K562 treated with DMSO at 1 percent for 12 hours (cell line): Measurements from ENCODE around the gene ZNF687. TPM values are rescaled to one million over a fixed set of nuclear protein-coding genes. Genes with fewer than 3 reads are reported as not detected.

Experiments
- total RNA-seq: library from RNA; unstranded; fragments of 300-600 nt; gene quantifications from 2 replicates; pipeline ENCODE4 v1.2.3, GENCODE V29; 2022; ENCODE audit not compliant: insufficient read depth

ZNF687 gene, protein sequence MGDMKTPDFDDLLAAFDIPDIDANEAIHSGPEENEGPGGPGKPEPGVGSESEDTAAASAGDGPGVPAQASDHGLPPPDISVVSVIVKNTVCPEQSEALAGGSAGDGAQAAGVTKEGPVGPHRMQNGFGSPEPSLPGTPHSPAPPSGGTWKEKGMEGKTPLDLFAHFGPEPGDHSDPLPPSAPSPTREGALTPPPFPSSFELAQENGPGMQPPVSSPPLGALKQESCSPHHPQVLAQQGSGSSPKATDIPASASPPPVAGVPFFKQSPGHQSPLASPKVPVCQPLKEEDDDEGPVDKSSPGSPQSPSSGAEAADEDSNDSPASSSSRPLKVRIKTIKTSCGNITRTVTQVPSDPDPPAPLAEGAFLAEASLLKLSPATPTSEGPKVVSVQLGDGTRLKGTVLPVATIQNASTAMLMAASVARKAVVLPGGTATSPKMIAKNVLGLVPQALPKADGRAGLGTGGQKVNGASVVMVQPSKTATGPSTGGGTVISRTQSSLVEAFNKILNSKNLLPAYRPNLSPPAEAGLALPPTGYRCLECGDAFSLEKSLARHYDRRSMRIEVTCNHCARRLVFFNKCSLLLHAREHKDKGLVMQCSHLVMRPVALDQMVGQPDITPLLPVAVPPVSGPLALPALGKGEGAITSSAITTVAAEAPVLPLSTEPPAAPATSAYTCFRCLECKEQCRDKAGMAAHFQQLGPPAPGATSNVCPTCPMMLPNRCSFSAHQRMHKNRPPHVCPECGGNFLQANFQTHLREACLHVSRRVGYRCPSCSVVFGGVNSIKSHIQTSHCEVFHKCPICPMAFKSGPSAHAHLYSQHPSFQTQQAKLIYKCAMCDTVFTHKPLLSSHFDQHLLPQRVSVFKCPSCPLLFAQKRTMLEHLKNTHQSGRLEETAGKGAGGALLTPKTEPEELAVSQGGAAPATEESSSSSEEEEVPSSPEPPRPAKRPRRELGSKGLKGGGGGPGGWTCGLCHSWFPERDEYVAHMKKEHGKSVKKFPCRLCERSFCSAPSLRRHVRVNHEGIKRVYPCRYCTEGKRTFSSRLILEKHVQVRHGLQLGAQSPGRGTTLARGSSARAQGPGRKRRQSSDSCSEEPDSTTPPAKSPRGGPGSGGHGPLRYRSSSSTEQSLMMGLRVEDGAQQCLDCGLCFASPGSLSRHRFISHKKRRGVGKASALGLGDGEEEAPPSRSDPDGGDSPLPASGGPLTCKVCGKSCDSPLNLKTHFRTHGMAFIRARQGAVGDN
- total RNA-seq = 19.6 and 35.6 TPM in 2 replicates

DNA sequence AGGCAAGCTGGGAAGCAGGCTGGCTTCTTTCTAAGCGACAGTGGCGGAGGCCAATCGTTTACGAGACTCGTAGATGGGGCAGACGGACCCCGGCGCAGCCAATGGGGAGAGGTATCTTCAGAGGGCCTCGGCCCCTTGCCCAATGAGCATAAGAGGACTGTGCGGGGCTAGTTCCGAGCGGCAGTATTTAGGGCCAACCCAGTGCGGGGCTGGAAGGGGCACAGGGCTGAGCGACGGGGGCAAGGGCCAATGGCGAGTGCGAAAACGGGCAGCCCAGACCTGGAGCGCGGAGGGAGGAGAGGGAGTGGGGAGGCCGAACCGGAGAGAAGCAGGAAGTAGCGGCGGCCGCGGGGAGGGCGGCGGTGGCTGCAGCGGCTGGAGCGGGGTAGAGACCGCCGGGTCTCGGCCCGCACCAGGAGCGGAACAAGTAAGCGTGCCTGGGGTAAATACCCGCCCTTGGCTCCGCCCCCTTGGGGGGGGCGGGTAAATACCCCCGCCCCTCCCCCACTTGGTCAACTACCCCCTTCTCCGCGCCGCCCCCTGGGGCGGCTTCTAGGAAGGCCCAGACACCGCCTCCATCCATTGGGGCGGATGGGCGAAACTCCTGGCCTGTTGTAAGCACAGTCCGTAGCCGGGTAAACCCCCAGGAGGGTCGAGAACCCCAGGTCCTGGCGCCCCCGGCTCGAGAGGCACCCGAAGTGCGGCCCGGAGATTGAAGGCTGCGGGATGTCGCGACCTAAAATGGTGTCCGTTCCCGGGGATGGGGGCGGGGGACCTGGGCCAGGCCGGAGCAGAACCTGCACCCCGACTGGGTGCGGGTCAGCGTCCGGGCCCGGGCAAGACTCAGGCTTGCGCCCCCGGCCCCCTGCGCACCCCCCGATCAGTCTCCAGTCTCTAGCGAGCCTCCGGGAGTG lies at the start of gene ZNF687:
Gene ZNF687, plus strand, starts transcription at position 331 of the 914 bp plus-strand sequence. CDS start 3,993 bp downstream, outside the sequence.

DNA sequence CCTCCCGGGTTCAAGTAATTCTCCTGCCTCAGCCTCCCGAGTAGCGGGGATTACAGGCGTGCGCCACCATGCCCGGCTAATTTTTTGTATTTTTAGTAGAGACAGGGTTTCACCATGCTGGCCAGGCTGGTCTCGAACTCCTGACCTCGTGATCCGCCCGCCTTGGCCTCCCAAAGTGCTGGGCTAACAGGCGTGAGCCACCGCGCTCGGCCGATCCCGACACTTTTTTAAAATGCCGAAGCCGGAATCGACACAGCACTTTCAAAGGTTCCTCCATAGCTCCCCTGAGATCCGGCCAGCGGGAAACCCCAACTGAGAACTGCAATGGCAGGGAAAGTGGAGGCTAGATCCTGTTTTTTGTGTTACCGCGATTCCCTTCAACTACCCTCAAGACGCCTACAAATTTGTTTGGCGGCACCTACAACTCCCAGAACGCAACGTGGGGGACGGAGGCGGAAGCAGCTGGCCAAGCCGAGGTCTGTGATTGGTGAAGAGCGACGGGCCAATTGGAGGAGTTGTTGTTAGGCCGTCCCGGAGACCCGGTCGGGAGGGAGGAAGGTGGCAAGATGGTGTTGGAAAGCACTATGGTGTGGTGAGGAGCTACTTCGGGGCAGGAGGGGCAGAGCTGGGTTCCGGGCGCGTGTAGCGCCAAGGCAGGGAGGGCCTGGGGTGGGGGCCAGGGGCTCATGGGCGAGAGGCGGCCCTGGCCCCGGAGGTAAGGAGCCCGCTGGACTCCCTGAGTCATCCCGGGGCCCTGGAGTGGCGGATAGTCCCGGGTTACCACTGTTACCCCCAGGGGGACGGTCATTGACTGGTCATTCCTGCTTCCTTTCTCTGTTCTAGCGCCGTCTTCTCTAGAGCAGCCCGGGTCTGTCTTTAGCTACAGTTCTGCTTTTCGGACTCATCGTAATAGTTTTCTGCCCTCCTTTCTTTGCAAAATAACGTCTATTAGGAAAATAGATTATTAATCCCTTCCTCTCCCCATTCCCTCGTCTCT lies 27.6 kb upstream of the ZNF687 start, which contains the start of gene PSMD4:
Gene PSMD4, plus strand, starts transcription at position 518 of the 997 bp plus-strand sequence. Its CDS starts 49 bp downstream, at position 567.

DNA sequence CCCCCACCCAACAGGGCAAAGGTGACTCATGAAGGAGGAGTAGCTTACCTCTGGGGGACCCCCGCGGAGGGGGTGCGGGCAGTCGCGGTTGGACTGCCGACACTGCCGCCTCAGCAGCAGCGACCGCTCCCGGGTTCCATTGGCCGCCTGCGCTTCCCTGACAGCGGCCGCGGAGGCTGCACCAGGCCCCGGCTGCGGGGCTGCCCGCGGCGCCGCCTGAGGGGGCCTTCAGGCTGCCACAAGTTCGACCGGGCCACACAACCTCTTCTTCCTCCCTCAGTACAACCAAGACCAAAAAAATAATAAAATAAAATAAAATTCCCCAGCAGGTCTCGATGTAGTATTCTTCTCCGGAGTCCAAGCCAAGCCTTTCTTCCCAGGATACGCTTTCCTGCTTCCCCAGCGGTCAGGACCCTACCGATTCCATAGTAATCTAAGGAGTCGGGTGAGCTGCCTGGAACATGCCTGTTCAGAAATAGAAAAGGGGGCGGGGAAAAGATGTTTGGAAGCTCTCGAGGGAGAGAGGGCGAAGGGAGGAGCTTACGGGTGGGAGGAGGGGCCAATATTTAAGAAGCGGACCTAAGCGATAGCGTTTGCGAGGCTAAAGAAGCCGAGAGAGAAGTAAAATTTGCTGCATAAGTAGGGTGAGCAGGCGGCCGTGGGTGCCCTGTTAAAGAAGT lies 45.3 kb downstream of the ZNF687 start, which contains the start of gene PI4KB:
Gene PI4KB, minus strand, starts transcription at position 194 of the 680 bp plus-strand sequence. CDS start 10,935 bp downstream, outside the sequence.

Other genes with a start within 250 kb of the ZNF687 start
- 1.4 and 3.2 TPM in 2 replicates for gene BNIPL, start 245.7 kb upstream of the ZNF687 start, total RNA-seq
- 2.7 and 4.8 TPM in 2 replicates for gene C1orf56, start 234.5 kb upstream of the ZNF687 start, total RNA-seq
- gene CDC42SE1, start 222.7 kb upstream of the ZNF687 start, total RNA-seq = 30.9 and 78.5 TPM in 2 replicates
- 5.1 and 9.4 TPM in 2 replicates for gene MLLT11, start 221.9 kb upstream of the ZNF687 start, total RNA-seq
- 0.97 and 7.5 TPM in 2 replicates for gene GABPB2, start 211.5 kb upstream of the ZNF687 start, total RNA-seq
- gene SEMA6C, start 135.7 kb upstream of the ZNF687 start, total RNA-seq = 5.3 and 7.6 TPM in 2 replicates
- gene TNFAIP8L2, start 125.7 kb upstream of the ZNF687 start, total RNA-seq = not detected in 2 replicates
- 2.3 and 4.8 TPM in 2 replicates for gene LYSMD1, start 116.4 kb upstream of the ZNF687 start, total RNA-seq
- gene SCNM1, start 116.2 kb upstream of the ZNF687 start, total RNA-seq = 56.7 and 62.1 TPM in 2 replicates
- gene TMOD4, start 106.3 kb upstream of the ZNF687 start, total RNA-seq = not detected in 2 replicates
- gene VPS72, start 92.1 kb upstream of the ZNF687 start, total RNA-seq = 74.3 and 74.9 TPM in 2 replicates
- gene PIP5K1A, start 83.7 kb upstream of the ZNF687 start, total RNA-seq = 8.2 and 26.4 TPM in 2 replicates
- 300 and 354 TPM in 2 replicates for gene PSMD4, start 27.6 kb upstream of the ZNF687 start, total RNA-seq
- gene PI4KB, start 45.1 kb downstream of the ZNF687 start, total RNA-seq = 44.3 and 56.9 TPM in 2 replicates
- 8.3 and 21.0 TPM in 2 replicates for gene RFX5, start 65.0 kb downstream of the ZNF687 start, total RNA-seq
- 44.0 and 45.5 TPM in 2 replicates for gene SELENBP1, start 90.4 kb downstream of the ZNF687 start, total RNA-seq
- gene PSMB4, start 117.3 kb downstream of the ZNF687 start, total RNA-seq = 499 and 556 TPM in 2 replicates
- 7.3 and 32.4 TPM in 2 replicates for gene POGZ, start 177.2 kb downstream of the ZNF687 start, total RNA-seq
- gene CGN, start 229.1 kb downstream of the ZNF687 start, total RNA-seq = not detected in 2 replicates